Osteoblast (primary cell): Measurements from ENCODE around the gene ELP4. TPM values are rescaled to one million over a fixed set of nuclear protein-coding genes. Genes with fewer than 3 reads are reported as not detected.

Experiments used
- DNase-seq: peaks from one replicate; pipeline ENCODE4 v3.0.0; 2011; ENCODE audit warnings: low spot score, mixed read lengths; ENCODE audit not compliant: insufficient read length; ENCODE audit errors: missing footprints
- H2AFZ ChIP-seq: 2 replicates; pipeline ENCODE4 v1.6.0; 2011; ENCODE audit warnings: mild to moderate bottlenecking, low read length
- H3K27ac ChIP-seq: 2 replicates; pipeline ENCODE4 v1.5.1; 2011; ENCODE audit warnings: mild to moderate bottlenecking, low read depth, low read length, moderate library complexity
- H3K27me3 ChIP-seq: 2 replicates; pipeline ENCODE4 v1.6.0; 2012; ENCODE audit warnings: mild to moderate bottlenecking, control low read depth, inconsistent platforms, low read length, moderate library complexity; ENCODE audit not compliant: insufficient read depth
- H3K36me3 ChIP-seq: 2 replicates; pipeline ENCODE4 v1.5.1; 2011; ENCODE audit warnings: mild to moderate bottlenecking, low read length, control low read depth, moderate library complexity; ENCODE audit not compliant: insufficient read depth
- H3K4me1 ChIP-seq: 2 replicates; pipeline ENCODE4 v1.5.1; 2011; ENCODE audit warnings: mild to moderate bottlenecking, low read length, control low read depth, moderate library complexity; ENCODE audit not compliant: insufficient read depth
- H3K4me2 ChIP-seq: 2 replicates; pipeline ENCODE4 v1.6.0; 2011; ENCODE audit warnings: mild to moderate bottlenecking, low read length; ENCODE audit not compliant: insufficient read depth
- H3K4me3 ChIP-seq: fragments of 200-600 bp; sonication (generic); 3 replicates; pipeline ENCODE4 v1.5.1; 2012; ENCODE audit warnings: mild to moderate bottlenecking, low read length, inconsistent platforms; ENCODE audit not compliant: insufficient read depth
- H3K79me2 ChIP-seq: 2 replicates; pipeline ENCODE4 v1.6.0; 2012; ENCODE audit warnings: mild to moderate bottlenecking, low read length, control low read depth, inconsistent platforms; ENCODE audit not compliant: insufficient read depth
- H3K9me3 ChIP-seq: 2 replicates; pipeline ENCODE4 v1.5.1; 2011; ENCODE audit warnings: low read depth, low read length, control low read depth
- H4K20me1 ChIP-seq: 2 replicates; pipeline ENCODE4 v1.6.0; 2012; ENCODE audit warnings: mild to moderate bottlenecking, low read length, control low read depth; ENCODE audit not compliant: insufficient read depth
- total RNA-seq: library from RNA; depleted of rRNA; stranded (reverse); fragments of >200 nt; gene quantifications from 2 replicates; pipeline ENCODE4 v1.2.3, GENCODE V29; 2012
- TF ChIP-seq, protein P1 (sequence below): IDR thresholded peaks from 2 replicates; pipeline ENCODE4 v1.5.1; 2011; ENCODE audit warnings: mild to moderate bottlenecking, low read depth, low read length, moderate library complexity; ENCODE audit errors: extremely low read depth

ELP4 gene
- total RNA-seq, 1 donor = 16.3 TPM

DNA sequence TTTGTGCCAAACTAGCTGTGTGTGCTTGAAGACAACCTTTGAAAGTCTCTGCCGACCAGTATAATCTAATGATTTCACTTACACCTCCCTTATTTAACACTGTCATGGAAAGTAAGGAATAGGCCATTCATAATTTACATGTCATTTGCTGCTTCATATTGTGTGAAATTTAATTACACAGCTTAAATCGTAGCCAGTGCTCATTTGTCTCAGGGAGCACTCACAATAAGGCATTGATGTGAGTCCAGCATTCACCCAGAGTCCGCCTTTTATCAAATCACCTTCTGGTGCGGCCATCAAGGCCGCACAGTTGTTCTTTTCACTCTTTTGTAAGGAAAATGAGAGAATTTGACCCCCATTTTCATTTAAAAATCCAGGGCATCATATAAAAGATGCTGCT, 254.7 kb downstream of the ELP4 start:
- no peaks in the 10 kb centered on the region for H3K27me3 ChIP-seq
- H3K4me1 ChIP-seq = no peaks in the 10 kb centered on the region
- no peaks in the 10 kb centered on the region for H3K9me3 ChIP-seq
- no peaks in the 10 kb centered on the region for H3K79me2 ChIP-seq
- H3K36me3 ChIP-seq = no peaks in the 10 kb centered on the region
- no peak overlapping the region for H3K4me2 ChIP-seq
- H3K27ac ChIP-seq = no peak overlapping the region
- H3K4me3 ChIP-seq = no peak overlapping the region
- no peak for DNase-seq
- TF ChIP-seq, protein P1, sequence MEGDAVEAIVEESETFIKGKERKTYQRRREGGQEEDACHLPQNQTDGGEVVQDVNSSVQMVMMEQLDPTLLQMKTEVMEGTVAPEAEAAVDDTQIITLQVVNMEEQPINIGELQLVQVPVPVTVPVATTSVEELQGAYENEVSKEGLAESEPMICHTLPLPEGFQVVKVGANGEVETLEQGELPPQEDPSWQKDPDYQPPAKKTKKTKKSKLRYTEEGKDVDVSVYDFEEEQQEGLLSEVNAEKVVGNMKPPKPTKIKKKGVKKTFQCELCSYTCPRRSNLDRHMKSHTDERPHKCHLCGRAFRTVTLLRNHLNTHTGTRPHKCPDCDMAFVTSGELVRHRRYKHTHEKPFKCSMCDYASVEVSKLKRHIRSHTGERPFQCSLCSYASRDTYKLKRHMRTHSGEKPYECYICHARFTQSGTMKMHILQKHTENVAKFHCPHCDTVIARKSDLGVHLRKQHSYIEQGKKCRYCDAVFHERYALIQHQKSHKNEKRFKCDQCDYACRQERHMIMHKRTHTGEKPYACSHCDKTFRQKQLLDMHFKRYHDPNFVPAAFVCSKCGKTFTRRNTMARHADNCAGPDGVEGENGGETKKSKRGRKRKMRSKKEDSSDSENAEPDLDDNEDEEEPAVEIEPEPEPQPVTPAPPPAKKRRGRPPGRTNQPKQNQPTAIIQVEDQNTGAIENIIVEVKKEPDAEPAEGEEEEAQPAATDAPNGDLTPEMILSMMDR = no peak
- H2AFZ ChIP-seq = no peak overlapping the region
- no peaks in the 10 kb centered on the region for H4K20me1 ChIP-seq

DNA sequence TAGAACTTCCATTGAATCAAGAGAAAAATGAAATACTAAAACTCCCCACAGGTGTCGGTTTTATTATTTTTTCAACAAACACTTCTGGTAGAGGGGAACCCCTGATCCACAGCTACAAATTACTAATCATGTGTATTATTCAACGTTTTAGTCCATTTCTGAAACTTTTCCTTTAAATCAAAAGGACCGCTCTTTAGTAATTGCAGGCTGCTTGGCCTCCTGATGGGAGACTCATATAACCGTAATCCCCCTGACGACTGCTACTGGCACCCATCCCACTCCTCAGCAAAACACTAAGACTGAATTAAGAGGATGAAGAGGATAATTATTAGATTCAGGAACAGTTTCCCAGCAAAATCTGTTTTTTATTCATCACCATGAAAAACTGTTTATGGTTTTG, 255.2 kb downstream of the ELP4 start:
- Histone ChIP-seq H3K36me3 (no peaks in the 10 kb centered on the region), H2AFZ (no peak overlapping the region), H3K4me2 (no peak overlapping the region), H4K20me1 (no peaks in the 10 kb centered on the region), H3K4me3 (no peak overlapping the region), H3K79me2 (no peaks in the 10 kb centered on the region), H3K9me3 (no peaks in the 10 kb centered on the region), H3K27ac (no peak overlapping the region), H3K27me3 (no peaks in the 10 kb centered on the region), H3K4me1 (no peaks in the 10 kb centered on the region)
- TF ChIP-seq, protein P1 = no peak
- no peak for DNase-seq

DNA sequence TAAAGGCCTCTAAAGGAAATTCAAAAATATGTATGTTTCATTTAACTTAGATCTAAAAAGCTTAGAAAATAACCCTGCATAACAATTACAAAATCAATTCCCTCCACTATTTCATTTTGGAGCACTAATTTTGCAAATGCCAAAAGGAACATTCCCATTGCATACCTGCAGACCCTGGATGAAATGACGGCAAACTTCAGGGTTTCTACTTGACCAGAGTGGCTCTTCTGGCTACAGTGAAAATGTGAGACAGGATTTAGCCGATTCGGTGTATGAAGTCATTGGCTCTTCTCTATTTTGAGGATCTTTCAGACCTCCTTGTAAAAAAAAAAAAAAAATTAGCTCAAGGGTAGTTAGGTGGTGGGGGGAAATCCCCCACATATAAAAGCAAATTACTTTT, 257.5 kb downstream of the ELP4 start:
- no peak overlapping the region for H2AFZ ChIP-seq
- TF ChIP-seq, protein P1 = no peak
- no peak for DNase-seq
- no peak overlapping the region for H3K4me2 ChIP-seq
- no peak overlapping the region for H3K4me3 ChIP-seq
- no peaks in the 10 kb centered on the region for H3K4me1 ChIP-seq
- H3K36me3 ChIP-seq = no peaks in the 10 kb centered on the region
- H3K27me3 ChIP-seq = no peaks in the 10 kb centered on the region
- H3K9me3 ChIP-seq = no peaks in the 10 kb centered on the region
- H4K20me1 ChIP-seq = no peaks in the 10 kb centered on the region
- H3K27ac ChIP-seq = no peak overlapping the region
- H3K79me2 ChIP-seq = no peaks in the 10 kb centered on the region

DNA sequence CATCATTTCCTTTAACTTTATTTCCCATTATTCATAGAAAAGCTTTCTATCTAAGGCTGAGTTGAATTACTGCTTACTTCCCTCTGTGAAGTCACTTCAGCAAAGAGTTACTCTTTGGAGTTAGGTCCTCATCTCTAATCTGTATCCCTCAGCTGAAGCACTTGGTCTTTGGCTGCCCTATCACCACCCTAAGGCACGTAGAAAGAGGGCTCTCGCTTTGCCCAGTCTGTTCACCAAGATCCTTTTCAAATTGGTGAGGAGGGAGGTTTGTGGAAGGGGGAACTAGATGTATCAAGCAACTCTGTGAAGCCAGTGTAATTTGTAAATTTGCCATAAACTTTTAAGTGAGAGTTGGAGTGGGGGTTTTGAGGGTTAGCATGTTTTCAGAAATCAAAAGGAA, 258.1 kb downstream of the ELP4 start:
- no peaks in the 10 kb centered on the region for H3K9me3 ChIP-seq
- TF ChIP-seq, protein P1 = no peak
- no peaks in the 10 kb centered on the region for H3K4me1 ChIP-seq
- no peaks in the 10 kb centered on the region for H3K79me2 ChIP-seq
- H3K4me2 ChIP-seq = no peak overlapping the region
- H3K27ac ChIP-seq = no peak overlapping the region
- H3K27me3 ChIP-seq = no peaks in the 10 kb centered on the region
- H3K4me3 ChIP-seq = no peak overlapping the region
- no peaks in the 10 kb centered on the region for H4K20me1 ChIP-seq
- H3K36me3 ChIP-seq = no peaks in the 10 kb centered on the region
- no peak for DNase-seq
- no peak overlapping the region for H2AFZ ChIP-seq
